GM23338 (cell line): Measurements from ENCODE around the gene CHRM5.

Experiments used
- CREB1 ChIP-seq: fragments of 250-450 bp; sonication (Bioruptor Pico); IDR thresholded peaks from 2 replicates; pipeline ENCODE4 v1.5.0; 2020; ENCODE audit warnings: low read depth, mild to moderate bottlenecking, moderate library complexity
- CTCF ChIP-seq, 2 experiments: fragments of 200-600 bp in 1 of 2; sonication (generic) in 1 of 2; conservative IDR thresholded peaks; 2 replicates each; pipeline versions ENCODE4 v1.5.1 to v1.6.1; 2016 to 2017; ENCODE audit warnings: antibody characterized with exemption in 2 of 2, low read depth in 2 of 2, mild to moderate bottlenecking in 2 of 2, moderate library complexity in 1 of 2
- ETS1 ChIP-seq: IDR thresholded peaks from 2 replicates; pipeline ENCODE4 v1.6.1; 2016; ENCODE audit warnings: antibody characterized with exemption
- EZH2 ChIP-seq: fragments of 200-600 bp; sonication (generic); IDR thresholded peaks from one replicate; pipeline ENCODE4 v1.8.0; 2017; ENCODE audit warnings: antibody characterized with exemption, mild to moderate bottlenecking, low read depth; ENCODE audit not compliant: unreplicated experiment
- EZH2phosphoT487 ChIP-seq: fragments of 200-600 bp; sonication (generic); IDR thresholded peaks from one replicate; pipeline ENCODE4 v1.8.1; 2018; ENCODE audit warnings: antibody characterized with exemption; ENCODE audit not compliant: unreplicated experiment
- JUNB ChIP-seq: IDR thresholded peaks from one replicate; pipeline ENCODE4 v1.6.1; 2016; ENCODE audit warnings: antibody characterized with exemption; ENCODE audit not compliant: unreplicated experiment
- NANOG ChIP-seq: IDR thresholded peaks from 2 replicates; pipeline ENCODE4 v1.6.1; 2016; ENCODE audit warnings: antibody characterized with exemption, borderline replicate concordance
- POLR2AphosphoS5 ChIP-seq: IDR thresholded peaks from 2 replicates; pipeline ENCODE4 v1.6.1; 2016; ENCODE audit warnings: antibody characterized with exemption, low read depth
- REST ChIP-seq: IDR thresholded peaks from one replicate; pipeline ENCODE4 v1.6.1; 2018; ENCODE audit warnings: antibody characterized with exemption; ENCODE audit not compliant: unreplicated experiment
- STAT1 ChIP-seq: IDR thresholded peaks from one replicate; pipeline ENCODE4 v1.6.1; 2016; ENCODE audit warnings: antibody characterized with exemption; ENCODE audit not compliant: unreplicated experiment
- ZNF114 ChIP-seq: fragments of 250-450 bp; sonication (Bioruptor Pico); IDR thresholded peaks from 2 replicates; pipeline ENCODE4 v1.5.0; 2020; ENCODE audit warnings: mild to moderate bottlenecking, moderate library complexity
- ZNF331 ChIP-seq: fragments of 250-450 bp; sonication (Bioruptor Pico); IDR thresholded peaks from 2 replicates; pipeline ENCODE4 v1.5.0; 2020; ENCODE audit warnings: low read depth, mild to moderate bottlenecking, moderate library complexity
- ZNF462 ChIP-seq: fragments of 250-450 bp; sonication (Bioruptor Pico); IDR thresholded peaks from 2 replicates; pipeline ENCODE4 v1.5.0; 2020; ENCODE audit warnings: mild to moderate bottlenecking, moderate library complexity

GRCh38 chr15:33964665-33965040 lies 3.6 kb upstream of the CHRM5 start:
- TF ChIP-seq ZNF114 (no peak), EZH2phosphoT487 (no peak), CTCF (conservative IDR thresholded peaks at IDR 0.05; ENCODE audit: low read depth in 2 of 2) (no peak), POLR2AphosphoS5 (no peak), CREB1 (CRISPR knock-in tag) (no peak), EZH2 (no peak), ZNF331 (no peak), REST (no peak), JUNB (no peak), ETS1 (no peak), ZNF462 (CRISPR knock-in tag) (no peak), NANOG (no peak), STAT1 (no peak)
